Subcutaneous adipose tissue (tissue), 4 donors: ENCODE measurements around the gene AGBL1. TPM values are rescaled to one million over a fixed set of nuclear protein-coding genes. Genes with fewer than 3 reads are reported as not detected.

ENCODE experiments used
- CTCF ChIP-seq: fragments of 450-650 bp; IDR thresholded peaks from one replicate; pipeline ENCODE4 v1.5.1; 2016; ENCODE audit warnings: low read depth, mild to moderate bottlenecking, control low read depth, antibody characterized with exemption, moderate library complexity
- total RNA-seq, 4 donors: library from RNA; depleted of rRNA; stranded (reverse); fragments of >200 nt; gene quantifications; one replicate each; pipeline ENCODE4 v1.1.0, GENCODE V29; 2016

Gene AGBL1
- total RNA-seq, 4 donors from 2014 or later: not detected

- TF ChIP-seq CTCF: no peak
Measured at GRCh38 chr15:86154705-86155104, 75.0 kb downstream of the AGBL1 start.

GRCh38 chr15:86155551-86155950, 75.9 kb downstream of the AGBL1 start:
- TF ChIP-seq CTCF: no peak

- TF ChIP-seq CTCF: no peak
Measured at GRCh38 chr15:86157606-86158293, 78.1 kb downstream of the AGBL1 start.

- TF ChIP-seq CTCF: no peak
Measured at GRCh38 chr15:86159468-86159867, 79.8 kb downstream of the AGBL1 start.

- TF ChIP-seq CTCF: no peak
Measured at GRCh38 chr15:86161250-86161649, 81.6 kb downstream of the AGBL1 start.

- TF ChIP-seq CTCF: no peak
Measured at GRCh38 chr15:86162172-86162591, 82.5 kb downstream of the AGBL1 start.

GRCh38 chr15:86162641-86163040, 83.0 kb downstream of the AGBL1 start:
- no peak for TF ChIP-seq CTCF
